CD4-positive, alpha-beta T cell treated with Interleukin-12 subunit alpha and Interleukin-12 subunit beta, for 1 hour (primary cell): ENCODE results near the gene DCXR.

ENCODE experiments used
- DNase-seq: peaks from one replicate; pipeline ENCODE4 v3.0.0-alpha.2; 2020

The DCXR gene

DNA sequence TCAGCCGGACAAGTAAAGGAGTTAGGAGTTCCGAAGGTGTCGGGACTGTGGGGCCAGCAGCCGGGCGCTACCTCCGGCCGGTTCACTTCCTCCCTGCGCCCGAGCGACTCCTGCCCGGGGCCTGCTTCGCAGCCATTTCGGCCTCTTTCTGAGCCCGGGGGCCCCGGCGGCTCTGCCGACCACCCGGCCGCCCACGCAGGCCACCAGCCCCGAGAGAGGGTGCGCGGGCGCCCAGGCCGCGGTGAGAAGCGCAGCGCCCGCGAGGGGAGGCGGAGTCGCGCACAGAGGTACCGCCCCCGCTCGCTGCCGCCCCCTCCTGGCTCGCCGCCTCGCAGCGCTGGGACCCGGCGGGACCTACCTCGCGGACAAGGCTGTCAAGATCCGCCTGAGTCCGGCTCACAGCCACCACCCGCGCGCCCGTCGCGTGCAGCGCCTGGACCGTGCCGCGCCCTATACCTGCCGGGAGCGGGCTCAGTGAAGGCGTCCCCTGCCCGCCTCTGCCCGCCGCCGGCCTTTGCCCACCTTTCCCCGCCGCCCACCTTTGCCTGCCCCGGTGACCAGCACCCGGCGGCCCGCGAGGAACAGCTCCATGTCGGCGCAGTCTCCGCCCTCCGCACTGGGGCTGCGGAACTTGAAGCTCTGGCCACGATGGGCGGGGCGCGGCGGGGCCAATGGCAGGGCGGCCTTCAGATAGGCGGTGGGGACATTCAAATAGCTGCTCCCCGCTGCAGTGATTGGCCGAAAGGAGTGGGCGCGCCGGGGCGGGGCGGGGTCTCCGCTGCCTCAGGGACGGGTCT, at the start of gene DCXR:
TSS of gene DCXR (minus strand) at position 606 of the 797 bp plus-strand sequence. CDS start at position 591, 15 bp downstream.
- DNase-seq: peak; percentile 96

DNA sequence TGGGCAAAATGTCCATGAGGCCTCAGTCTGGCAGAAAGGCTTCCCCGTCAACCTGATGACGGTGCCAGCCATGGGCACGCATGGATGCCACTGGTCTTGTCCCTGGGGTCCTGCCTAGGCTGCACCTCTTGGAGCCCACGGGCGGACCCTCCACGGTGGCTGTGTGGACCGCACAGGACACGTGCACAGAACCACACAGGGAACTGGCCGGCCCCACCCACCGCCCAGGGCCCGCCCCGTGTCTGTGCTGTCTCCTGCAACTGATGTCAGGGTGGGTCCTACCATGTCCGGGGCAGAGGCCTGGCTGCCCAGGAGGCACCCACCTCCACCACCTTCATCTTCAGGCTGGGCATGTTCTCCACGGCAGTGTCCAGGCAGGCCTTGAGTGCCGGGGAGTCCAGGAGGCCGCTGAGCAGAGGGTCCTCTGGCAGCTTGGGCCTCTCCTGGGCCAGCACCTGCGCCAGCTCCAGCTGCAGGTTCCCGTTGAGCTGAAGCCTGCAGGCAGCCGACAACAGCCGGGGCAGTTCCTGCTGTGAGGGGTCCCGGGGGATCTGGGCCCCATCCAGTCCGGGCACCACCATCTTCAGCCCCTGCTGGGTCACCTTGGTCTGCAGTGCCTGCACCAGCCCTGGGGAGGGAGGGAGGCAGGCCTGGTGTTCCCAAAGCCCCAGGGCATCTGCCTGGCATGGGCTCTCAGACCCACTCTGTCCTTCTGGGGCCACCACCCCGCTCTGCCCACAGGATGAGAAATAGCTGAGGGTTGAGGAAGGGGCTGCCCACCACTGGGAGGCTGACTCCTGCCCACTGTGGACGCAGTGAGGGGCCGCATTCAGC, 48.7 kb upstream of the DCXR start:
- DNase-seq: no peak

GRCh38 chr17:82085031-82085861, 47.7 kb upstream of the DCXR start:
- DNase-seq: no peak

GRCh38 chr17:82084373-82085030, 47.0 kb upstream of the DCXR start:
- no peak for DNase-seq

DNA sequence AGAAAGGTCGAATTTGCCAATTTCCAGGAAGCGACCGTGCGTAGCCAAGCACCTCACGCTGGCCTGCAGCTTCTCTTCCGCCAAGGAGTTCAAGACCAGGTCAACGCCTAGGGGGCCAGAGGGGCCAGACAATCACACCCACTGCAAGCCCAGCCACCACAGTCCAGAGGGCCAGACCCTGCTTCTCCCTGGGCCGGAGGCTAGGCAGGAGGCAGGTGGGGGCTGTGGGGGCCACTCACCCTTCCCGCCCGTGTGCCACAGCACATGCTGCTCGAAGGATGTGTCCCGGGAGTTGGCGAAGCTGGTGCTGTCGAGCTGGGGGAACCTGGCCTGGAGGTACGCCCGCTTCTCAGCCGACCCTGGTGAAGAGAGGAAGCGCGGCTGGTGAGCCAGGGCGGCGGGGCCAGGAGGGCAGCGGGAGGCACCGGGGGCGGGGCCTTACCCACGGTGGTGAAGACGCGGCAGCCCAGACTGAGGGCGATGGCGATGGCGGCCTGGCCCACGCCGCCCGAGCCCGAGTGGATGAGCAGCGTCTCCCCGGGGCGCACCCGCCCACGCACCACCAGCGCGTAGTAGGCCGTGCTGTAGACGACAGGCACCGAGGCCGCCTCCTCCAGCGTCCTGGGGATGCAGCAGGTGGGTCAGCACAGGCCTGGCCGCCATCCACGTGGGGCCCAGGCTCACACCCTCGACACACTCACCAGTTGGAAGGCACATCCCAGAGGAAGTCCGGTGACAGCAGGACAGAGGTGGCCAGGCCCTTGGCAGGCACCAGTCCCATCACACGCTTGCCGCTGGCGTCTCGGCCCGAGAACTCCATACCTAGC, 46.2 kb upstream of the DCXR start:
- DNase-seq: no peak

GRCh38 chr17:82083009-82083408, 45.5 kb upstream of the DCXR start:
- DNase-seq: no peak

- DNase-seq: no peak
These were observed 45.0 kb upstream of the DCXR start for GRCh38 chr17:82082456-82082855.

DNA sequence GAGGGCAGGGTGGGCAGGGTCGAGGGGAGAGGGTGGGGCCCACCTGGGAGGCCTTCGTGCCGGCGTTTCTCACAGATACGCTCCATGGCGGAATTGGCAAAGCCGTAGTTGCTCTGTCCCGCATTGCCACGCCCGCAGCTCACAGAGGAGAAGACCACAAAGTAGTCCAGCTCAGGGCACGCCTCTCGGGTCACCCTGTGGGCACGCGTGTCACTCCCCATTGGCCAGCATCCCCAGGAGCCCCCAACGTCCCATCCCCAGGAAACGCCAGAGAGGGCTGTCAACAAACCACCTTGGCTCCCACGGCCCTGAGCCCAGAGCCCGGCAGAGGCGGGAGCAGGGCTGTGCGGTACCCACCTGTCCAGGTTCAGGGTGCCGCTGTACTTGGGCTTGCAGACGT, 44.5 kb upstream of the DCXR start:
- no peak for DNase-seq

- DNase-seq: no peak
These were observed 44.0 kb upstream of the DCXR start for GRCh38 chr17:82081546-82081945.

GRCh38 chr17:82080789-82081464, 43.4 kb upstream of the DCXR start:
- no peak for DNase-seq

GRCh38 chr17:82080048-82080788, 42.7 kb upstream of the DCXR start:
- DNase-seq: no peak

DNA sequence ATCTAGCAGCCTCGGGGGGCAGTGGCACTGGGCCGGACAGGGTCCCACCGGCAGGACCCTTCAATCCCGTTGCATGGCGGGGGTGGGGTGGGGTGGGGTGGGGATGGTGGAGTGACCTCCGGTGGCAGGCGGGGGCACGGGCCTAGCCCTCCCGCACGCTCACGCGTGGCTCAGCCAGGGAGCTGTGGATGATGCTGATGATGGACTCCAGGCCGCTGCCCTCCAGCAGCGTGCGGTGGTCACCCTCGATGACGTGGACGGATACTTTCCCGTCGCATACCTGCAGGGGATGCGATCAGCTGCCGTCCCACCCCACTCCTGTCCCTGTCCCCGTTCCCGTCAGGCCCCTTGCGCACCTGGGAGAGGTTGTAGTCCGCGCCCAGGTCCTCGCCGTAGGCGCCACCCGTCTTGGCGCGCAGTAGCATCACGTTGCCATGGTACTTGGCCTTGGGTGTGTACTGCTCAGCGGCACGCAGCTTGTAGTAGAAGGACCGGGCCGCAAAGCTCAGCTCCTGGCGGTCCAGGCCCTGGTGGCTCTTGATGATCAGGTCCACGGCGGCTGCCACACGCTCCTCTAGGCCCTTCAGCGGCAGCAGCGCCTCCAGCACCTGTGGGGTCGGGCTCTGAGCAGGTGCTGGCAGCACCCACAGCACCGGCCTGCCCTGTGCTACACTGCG, 41.6 kb upstream of the DCXR start:
- DNase-seq: no peak

DNA sequence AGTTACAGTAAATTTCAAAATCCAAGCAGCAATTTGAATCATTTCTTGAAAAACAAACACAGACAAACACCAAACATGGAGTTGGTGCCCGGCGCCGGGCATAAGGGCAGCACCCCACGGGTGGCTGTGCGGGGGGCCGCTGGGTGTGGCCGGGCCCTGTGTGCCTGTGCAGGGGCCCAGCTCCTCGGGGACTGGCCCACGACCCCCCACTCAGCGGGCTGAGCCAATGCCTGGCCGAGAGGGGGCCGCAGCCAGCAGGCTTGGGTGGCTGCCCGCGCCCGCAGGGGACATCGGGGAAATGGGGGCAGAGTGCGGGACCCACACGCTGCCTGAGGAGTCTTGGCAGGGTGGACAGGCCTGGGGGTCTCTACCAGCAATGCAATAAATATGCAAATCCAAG, 40.9 kb upstream of the DCXR start:
- no peak for DNase-seq

GRCh38 chr17:82077617-82078358, 40.3 kb upstream of the DCXR start:
- no peak for DNase-seq

DNA sequence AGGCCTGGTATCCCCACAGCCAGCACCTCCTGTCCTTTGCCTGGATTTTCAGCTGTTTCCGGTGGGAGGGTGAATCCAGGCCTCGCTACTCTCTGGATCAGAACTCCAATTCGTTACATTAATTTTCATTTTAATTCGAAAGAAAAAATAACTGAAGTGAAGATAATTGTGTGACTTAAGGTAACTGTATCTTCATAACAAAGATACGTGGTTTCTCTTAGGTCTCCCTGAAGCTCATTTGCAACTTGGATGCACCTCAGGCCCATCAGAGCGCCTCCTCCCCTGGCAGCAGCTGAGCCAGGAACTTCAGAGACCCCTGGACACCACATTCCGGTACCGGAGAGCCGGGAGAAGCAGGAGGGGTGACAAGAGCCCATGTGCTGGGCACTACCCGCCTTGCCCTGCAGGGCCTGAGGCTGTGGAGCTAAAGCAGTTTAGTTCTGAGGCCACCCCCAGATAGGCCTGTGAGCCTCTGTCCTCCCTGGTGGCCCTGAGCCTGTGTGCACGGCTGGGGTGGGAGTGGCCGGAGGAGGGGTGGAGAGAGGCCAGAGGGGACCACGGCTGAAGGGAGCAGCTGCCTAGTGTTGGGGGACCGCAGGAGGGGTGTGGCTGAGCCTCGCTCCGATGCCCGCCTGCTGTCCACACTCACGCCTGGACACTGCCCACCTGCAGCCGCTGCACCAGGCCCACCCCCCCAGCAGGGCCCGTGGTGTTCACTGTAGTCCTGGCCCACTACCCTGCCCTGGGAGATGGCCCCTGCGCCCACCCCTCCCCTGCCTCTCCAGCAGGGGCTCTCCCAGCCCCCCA, 39.5 kb upstream of the DCXR start:
- DNase-seq: no peak

DNA sequence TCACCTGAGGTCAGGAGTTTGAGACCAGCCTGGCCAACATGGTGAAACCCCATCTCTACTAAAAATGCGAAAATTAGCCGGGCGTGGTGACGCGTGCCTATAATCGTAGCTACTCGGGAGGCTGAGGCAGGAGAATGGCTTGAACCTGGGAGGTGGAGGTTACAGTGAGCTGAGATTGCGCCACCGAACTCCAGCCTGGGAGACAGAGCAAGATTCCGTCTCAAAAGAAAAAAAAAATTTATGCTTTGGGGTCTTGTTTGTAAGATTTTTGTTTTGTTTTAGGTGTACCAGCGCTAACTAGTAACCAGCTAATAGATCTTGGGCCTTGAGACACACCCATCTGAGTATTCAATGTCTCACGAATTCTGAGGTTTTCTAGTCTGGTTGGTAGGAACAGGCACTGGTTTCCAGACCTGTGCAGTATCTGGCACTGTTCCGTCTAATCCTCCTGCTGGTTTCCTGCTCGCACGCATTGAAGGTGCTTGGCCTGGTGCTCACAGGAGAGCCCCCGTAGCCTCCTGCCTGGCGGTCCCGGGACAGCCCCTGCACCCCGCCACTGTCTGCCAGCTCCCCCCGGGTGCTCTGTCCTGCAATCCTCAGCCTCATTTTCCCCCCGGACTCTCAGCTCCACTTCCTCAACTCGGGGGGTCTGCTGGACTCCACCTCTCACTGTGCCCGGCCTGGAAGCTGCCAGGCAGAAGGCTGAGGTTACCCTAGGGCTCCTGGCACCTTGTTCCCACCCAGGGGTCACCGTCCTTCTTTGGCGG, 38.7 kb upstream of the DCXR start:
- no peak for DNase-seq

DNA sequence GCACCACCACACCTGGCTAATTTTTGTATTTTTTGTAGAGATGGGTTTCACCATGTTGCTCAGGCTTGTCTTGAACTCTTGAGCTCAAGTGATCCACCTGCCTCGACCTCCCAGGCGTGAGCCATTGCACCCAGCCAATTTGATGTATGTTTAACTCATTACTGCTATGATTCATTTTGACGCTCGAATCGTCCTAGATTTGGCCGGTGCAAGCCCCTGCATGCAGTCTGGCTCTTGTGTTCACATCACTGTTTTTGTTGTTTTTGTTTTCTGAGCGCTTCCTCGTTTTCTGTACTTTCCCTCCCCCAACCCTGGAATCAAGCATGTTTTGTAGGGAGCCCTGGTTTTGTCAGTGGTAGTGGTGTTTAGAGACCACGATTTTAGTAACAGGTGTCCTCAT, 35.9 kb upstream of the DCXR start:
- no peak for DNase-seq
